Thyroid gland (tissue), 4 donors: ENCODE measurements around the gene ACSBG1.

Experiments
- POLR2A ChIP-seq, 2 donors: fragments of 450-650 bp; IDR thresholded peaks; one replicate each; pipeline ENCODE4 v1.6.1; 2017; ENCODE audit warnings: antibody characterized with exemption in 2 of 2, mild to moderate bottlenecking in 2 of 2, moderate library complexity in 1 of 2
- TF ChIP-seq, protein P1 (sequence below), 6 experiments: fragments of 200-600 bp in 3 of 6; fragments of 450-650 bp in 3 of 6; sonication (generic) in 3 of 6; IDR thresholded peaks; one replicate each; pipeline ENCODE4 v1.5.1; 2016 to 2019; ENCODE audit warnings: antibody characterized with exemption in 6 of 6, mild to moderate bottlenecking in 2 of 6, inconsistent platforms in 1 of 6, moderate library complexity in 1 of 6

DNA sequence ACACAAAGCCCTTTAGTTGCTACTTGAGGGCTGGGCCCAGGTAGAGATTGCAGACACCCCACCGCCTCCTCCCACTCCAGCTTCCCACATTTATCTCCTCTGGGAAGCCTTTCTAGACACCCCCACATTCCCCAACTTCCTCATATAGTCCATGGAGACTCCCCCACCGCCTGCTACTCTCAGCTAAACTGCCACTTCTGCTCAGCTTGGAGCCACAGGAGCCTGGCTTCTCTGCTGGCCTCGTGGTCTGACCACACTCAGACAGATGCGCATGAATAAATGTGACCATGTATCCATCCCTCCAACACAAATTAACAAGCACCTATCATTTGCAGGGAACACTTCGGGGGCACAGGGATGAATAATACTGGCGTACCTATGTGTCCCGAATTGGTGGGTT is 10.5 kb upstream of the ACSBG1 start:
- TF ChIP-seq, protein P1, sequence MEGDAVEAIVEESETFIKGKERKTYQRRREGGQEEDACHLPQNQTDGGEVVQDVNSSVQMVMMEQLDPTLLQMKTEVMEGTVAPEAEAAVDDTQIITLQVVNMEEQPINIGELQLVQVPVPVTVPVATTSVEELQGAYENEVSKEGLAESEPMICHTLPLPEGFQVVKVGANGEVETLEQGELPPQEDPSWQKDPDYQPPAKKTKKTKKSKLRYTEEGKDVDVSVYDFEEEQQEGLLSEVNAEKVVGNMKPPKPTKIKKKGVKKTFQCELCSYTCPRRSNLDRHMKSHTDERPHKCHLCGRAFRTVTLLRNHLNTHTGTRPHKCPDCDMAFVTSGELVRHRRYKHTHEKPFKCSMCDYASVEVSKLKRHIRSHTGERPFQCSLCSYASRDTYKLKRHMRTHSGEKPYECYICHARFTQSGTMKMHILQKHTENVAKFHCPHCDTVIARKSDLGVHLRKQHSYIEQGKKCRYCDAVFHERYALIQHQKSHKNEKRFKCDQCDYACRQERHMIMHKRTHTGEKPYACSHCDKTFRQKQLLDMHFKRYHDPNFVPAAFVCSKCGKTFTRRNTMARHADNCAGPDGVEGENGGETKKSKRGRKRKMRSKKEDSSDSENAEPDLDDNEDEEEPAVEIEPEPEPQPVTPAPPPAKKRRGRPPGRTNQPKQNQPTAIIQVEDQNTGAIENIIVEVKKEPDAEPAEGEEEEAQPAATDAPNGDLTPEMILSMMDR (IDR thresholded peaks at IDR 0.05), result no peak
- no peak for TF ChIP-seq POLR2A (IDR thresholded peaks at IDR 0.05)
